HepG2 (cell line): Measurements from ENCODE around the gene GLDC. TPM values are rescaled to one million over a fixed set of nuclear protein-coding genes. Genes with fewer than 3 reads are reported as not detected.

Experiments
- ATAC-seq: fragments of 200-7000 bp; cut with Tn5 transposase; 3 replicates; pipeline ENCODE4 v1.9.1; 2020; ENCODE audit warnings: mild to moderate bottlenecking, moderate library complexity
- BruUV-seq: library from RNA; stranded (reverse); fragments of 400-500 nt; replicated peaks from 2 replicates; lab custom pipeline; 2021; lab: Mats Ljungman, UMichigan
- CTCF ChIA-PET: fragments of 300-600 bp; formaldehyde crosslinking; extraction: SDS; loops from one replicate; lab custom pipeline; 2021; ENCODE audit warnings: low total read pairs, inconsistent platforms, low intra/inter-chr PET ratio; lab: Yijun Ruan, JAX
- POLR2A ChIA-PET: fragments of 350-600 bp; sonication (Branson Sonifier 250); formaldehyde crosslinking; loops from one replicate; lab custom pipeline; 2020; ENCODE audit warnings: antibody characterized with exemption, inconsistent platforms; lab: Yijun Ruan, JAX
- DNase-seq: peaks from one replicate; pipeline ENCODE4 v3.0.0-alpha.2; 2015; ENCODE audit warnings: low spot score
- FAIRE-seq: peaks from 3 replicates; lab custom pipeline; 2011; peaks lifted over from hg19 to GRCh38; lab: Jason Lieb, UNC
- H2AFZ ChIP-seq: one replicate; pipeline ENCODE4 v1.6.1; 2011; ENCODE audit warnings: low read length, inconsistent platforms
- H3K27ac ChIP-seq: fragments of 300-600 bp; 3 replicates; pipeline ENCODE4 v1.8.0; 2011; ENCODE audit warnings: mixed run types, mild to moderate bottlenecking, mixed read lengths, low read length, inconsistent platforms; ENCODE audit not compliant: insufficient read depth; ENCODE audit errors: extremely low read length
- H3K27me3 ChIP-seq, 2 experiments: fragments of 200-600 bp in 1 of 2; 2 replicates in 1 of 2; 3 replicates in 1 of 2; pipeline versions ENCODE4 v1.6.0 to v1.8.0; 2011; ENCODE audit warnings: low read length in 2 of 2, mild to moderate bottlenecking in 2 of 2, moderate library complexity in 2 of 2, inconsistent platforms in 1 of 2; ENCODE audit not compliant: insufficient read depth in 2 of 2, control insufficient read depth in 1 of 2
- H3K36me3 ChIP-seq, 2 experiments: fragments of 200-600 bp in 1 of 2; replicated peaks in 1 of 2; 2 replicates in 1 of 2; 3 replicates in 1 of 2; pipeline versions ENCODE4 v1.5.1 to v1.8.0; 2011; ENCODE audit warnings: low read length in 2 of 2, inconsistent platforms in 1 of 2; ENCODE audit not compliant: insufficient read depth in 2 of 2, control insufficient read depth in 1 of 2
- H3K4me1 ChIP-seq: 2 replicates; pipeline ENCODE4 v1.5.1; 2012; ENCODE audit warnings: low read length, inconsistent platforms; ENCODE audit not compliant: insufficient read depth
- H3K4me2 ChIP-seq: 2 replicates; pipeline ENCODE4 v1.6.0; 2011; ENCODE audit warnings: low read depth, low read length, inconsistent platforms
- H3K4me3 ChIP-seq, 3 experiments: fragments of 200-600 bp in 1 of 3; sonication (generic), shearing (Covaris generic) in 1 of 3; replicated peaks in 1 of 3; 2 replicates each; pipeline ENCODE4 v1.5.1; 2011 to 2016; ENCODE audit warnings: low read length in 3 of 3, inconsistent platforms in 2 of 3, low read depth in 2 of 3, mild to moderate bottlenecking in 2 of 3, control low read depth in 1 of 3, mixed read lengths in 1 of 3; ENCODE audit not compliant: insufficient read depth in 1 of 3
- H3K79me2 ChIP-seq: one replicate; pipeline ENCODE4 v1.6.1; 2011; ENCODE audit warnings: low read length, inconsistent platforms; ENCODE audit not compliant: insufficient read depth
- H3K9ac ChIP-seq: 2 replicates; pipeline ENCODE4 v1.6.0; 2011; ENCODE audit warnings: mild to moderate bottlenecking, low read depth, low read length, inconsistent platforms; ENCODE audit not compliant: insufficient read depth
- H3K9me3 ChIP-seq: 2 replicates; pipeline ENCODE4 v1.5.1; 2012; ENCODE audit warnings: mild to moderate bottlenecking, low read length
- H4K20me1 ChIP-seq: 2 replicates; pipeline ENCODE4 v1.6.0; 2011; ENCODE audit warnings: inconsistent platforms, mild to moderate bottlenecking, low read length, moderate library complexity; ENCODE audit not compliant: insufficient read depth
- ELF3 ChIP-seq: IDR thresholded peaks from 2 replicates; pipeline ENCODE4 v1.6.1; 2016; ENCODE audit warnings: missing genetic modification reagents, missing compliant biosample characterization
- HMGA1 ChIP-seq: sonication (generic); formaldehyde crosslinking; conservative IDR thresholded peaks from 2 replicates; pipeline ENCODE4 v1.4.0; 2020; ENCODE audit warnings: missing genetic modification reagents
- NFE2 ChIP-seq: sonication (generic); formaldehyde crosslinking; IDR thresholded peaks from 2 replicates; pipeline ENCODE4 v1.4.0; 2020; ENCODE audit warnings: missing genetic modification reagents
- SALL2 ChIP-seq: sonication (generic); formaldehyde crosslinking; IDR thresholded peaks from 2 replicates; pipeline ENCODE4 v1.8.1; 2023; ENCODE audit warnings: mild to moderate bottlenecking, missing genetic modification reagents, inconsistent platforms
- SMC3 ChIP-seq: IDR thresholded peaks from 2 replicates; pipeline ENCODE4 v1.6.1; 2011; ENCODE audit warnings: low read length, improper control_type of control experiment
- TSC22D2 ChIP-seq: sonication (generic); formaldehyde crosslinking; IDR thresholded peaks from 2 replicates; pipeline ENCODE4 v1.5.1; 2020; ENCODE audit warnings: missing genetic modification reagents, mild to moderate bottlenecking, borderline replicate concordance
- ZFP82 ChIP-seq: sonication (generic); formaldehyde crosslinking; IDR thresholded peaks from 2 replicates; pipeline ENCODE4 v1.5.1; 2020; ENCODE audit warnings: mild to moderate bottlenecking, missing genetic modification reagents, borderline replicate concordance
- ZNF792 ChIP-seq: IDR thresholded peaks from 2 replicates; pipeline ENCODE4 v1.6.1; 2016
- whole genome bisulfite sequencing: methylation state at CpG from one replicate; pipeline ENCODE4 v1.1.6; 2017; ENCODE audit warnings: low lambda C conversion rate; 5-methylcytosine and 5-hydroxymethylcytosine counted together
- in situ Hi-C: cut with HindIII; loops from 2 replicates; pipeline ENCODE4 v1.10.0; 2017; ENCODE audit warnings: low pct_unique_long_range_greater_than_20kb; ENCODE audit not compliant: extremely low pct_ligation_motif_present
- intact Hi-C: fragments of 100-400 bp; cut with micrococcal nuclease; formaldehyde crosslinking; loops from one replicate; pipeline ENCODE4 v1.10.0; 2022; ENCODE audit not compliant: unreplicated experiment
- polyA plus RNA-seq, 8 experiments: library from polyadenylated mRNA; depleted of rRNA in 3 of 8; stranded (reverse) in 7 of 8; unstranded in 1 of 8; fragments of >200 nt; fragmentation: Illumina TruSeq in 4 of 8; extraction: Trizol in 4 of 8; gene quantifications; 2 replicates each; pipeline versions ENCODE4 v1.2.1 to v1.2.3, GENCODE V29; 2011 to 2016; ENCODE audit warnings: low read depth in 4 of 8, missing spikeins in 1 of 8, mixed read lengths in 1 of 8; ENCODE audit not compliant: insufficient read depth in 1 of 8
- total RNA-seq, 5 experiments: library from RNA; depleted of rRNA; stranded (reverse); fragments of >200 nt; fragmentation: Illumina TruSeq; extraction: Trizol; gene quantifications; 2 replicates each; pipeline ENCODE4 v1.2.3, GENCODE V29; 2016; ENCODE audit warnings: low read depth in 1 of 5
- TF ChIP-seq, protein P1 (sequence below): sonication (generic); formaldehyde crosslinking; IDR thresholded peaks from 2 replicates; pipeline ENCODE4 v1.8.1; 2023; ENCODE audit warnings: mild to moderate bottlenecking, inconsistent platforms, moderate library complexity, missing genetic modification reagents, borderline replicate concordance
- TF ChIP-seq, protein P2 (sequence below): sonication (generic); formaldehyde crosslinking; IDR thresholded peaks from 2 replicates; pipeline ENCODE4 v1.8.0; 2022; ENCODE audit warnings: mild to moderate bottlenecking, missing genetic modification reagents; ENCODE audit not compliant: insufficient replicate concordance
- TF ChIP-seq, protein P3 (sequence below), 2 experiments: sonication (generic) in 1 of 2; formaldehyde crosslinking in 1 of 2; IDR thresholded peaks; 2 replicates each; pipeline versions ENCODE4 v1.4.0 to v1.6.1; 2016 to 2020; ENCODE audit warnings: borderline replicate concordance in 1 of 2, low read depth in 1 of 2, mild to moderate bottlenecking in 1 of 2, missing genetic modification reagents in 1 of 2

Gene GLDC
- total and polyA plus RNA-seq, 2 of the 13 experiments (the other 11 are each of a cell fraction or from before 2014, with no cell fraction given): 59.3 to 115 TPM

GRCh38 chr9:6489099-6489498 lies 156.4 kb downstream of the GLDC start:
- Histone ChIP-seq H3K4me2 (no peak overlapping the region), H3K36me3 (peaks cover 12 to 36% of the 10 kb centered on the region in 2 experiments; a peak in 4 of 5 replicates), H3K4me3 (no peak overlapping the region), H3K4me1 (peaks cover 12% of the 10 kb centered on the region; the same call in 1 of the 2 replicates), H3K79me2 (peaks cover 9% of the 10 kb centered on the region), H2AFZ (no peak overlapping the region), H3K27ac (no peak overlapping the region), H4K20me1 (no peaks in the 10 kb centered on the region), H3K27me3 (no peaks in the 10 kb centered on the region), H3K9ac (no peak overlapping the region), H3K9me3 (no peaks in the 10 kb centered on the region)
- in situ Hi-C loops (no loop called here), intact Hi-C loops (loop anchor here (1.0 kb wide), 1 partner anchor 47 kb away; no protein-coding TSS in a partner anchor)
- POLR2A ChIA-PET: no interaction called here
- ATAC-seq (0 out of 3 replicates have a peak, but pooled peaks have one; percentile 22), FAIRE-seq (no peak), DNase-seq (no peak)
- BruUV-seq: no TSS peak
- TF ChIP-seq SALL2 (CRISPR knock-in tag): no peak
- TF ChIP-seq, protein P1, sequence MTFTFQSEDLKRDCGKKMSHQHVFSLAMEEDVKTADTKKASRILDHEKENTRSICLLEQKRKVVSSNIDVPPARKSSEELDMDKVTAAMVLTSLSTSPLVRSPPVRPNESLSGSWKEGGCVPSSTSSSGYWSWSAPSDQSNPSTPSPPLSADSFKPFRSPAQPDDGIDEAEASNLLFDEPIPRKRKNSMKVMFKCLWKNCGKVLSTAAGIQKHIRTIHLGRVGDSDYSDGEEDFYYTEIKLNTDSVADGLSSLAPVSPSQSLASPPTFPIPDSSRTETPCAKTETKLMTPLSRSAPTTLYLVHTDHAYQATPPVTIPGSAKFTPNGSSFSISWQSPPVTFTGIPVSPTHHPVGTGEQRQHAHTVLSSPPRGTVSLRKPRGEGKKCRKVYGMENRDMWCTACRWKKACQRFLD (CRISPR knock-in tag): no peak
- no peak for TF ChIP-seq ZNF792
- TF ChIP-seq, protein P2, sequence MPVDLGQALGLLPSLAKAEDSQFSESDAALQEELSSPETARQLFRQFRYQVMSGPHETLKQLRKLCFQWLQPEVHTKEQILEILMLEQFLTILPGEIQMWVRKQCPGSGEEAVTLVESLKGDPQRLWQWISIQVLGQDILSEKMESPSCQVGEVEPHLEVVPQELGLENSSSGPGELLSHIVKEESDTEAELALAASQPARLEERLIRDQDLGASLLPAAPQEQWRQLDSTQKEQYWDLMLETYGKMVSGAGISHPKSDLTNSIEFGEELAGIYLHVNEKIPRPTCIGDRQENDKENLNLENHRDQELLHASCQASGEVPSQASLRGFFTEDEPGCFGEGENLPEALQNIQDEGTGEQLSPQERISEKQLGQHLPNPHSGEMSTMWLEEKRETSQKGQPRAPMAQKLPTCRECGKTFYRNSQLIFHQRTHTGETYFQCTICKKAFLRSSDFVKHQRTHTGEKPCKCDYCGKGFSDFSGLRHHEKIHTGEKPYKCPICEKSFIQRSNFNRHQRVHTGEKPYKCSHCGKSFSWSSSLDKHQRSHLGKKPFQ (CRISPR knock-in tag): no peak
- WGBS: 85% methylated on average over 1 of the region's 1 CpG
- CTCF ChIA-PET: no interaction called here

GRCh38 chr9:6488395-6488794 lies 157.1 kb downstream of the GLDC start:
- BruUV-seq: no TSS peak
- over 99% methylated on average over 7 of the region's 7 CpGs for WGBS
- H3K79me2 ChIP-seq: peaks cover 9% of the 10 kb centered on the region
- peaks cover 12% of the 10 kb centered on the region; the same call in 1 of the 2 replicates for H3K4me1 ChIP-seq
- no peaks in the 10 kb centered on the region for H3K9me3 ChIP-seq
- FAIRE-seq: no peak
- in situ Hi-C loops (no loop called here), intact Hi-C loops (no loop called here)
- CTCF ChIA-PET: no interaction called here
- H3K27ac ChIP-seq: no peak overlapping the region
- no peaks in the 10 kb centered on the region for H4K20me1 ChIP-seq
- no peaks in the 10 kb centered on the region for H3K27me3 ChIP-seq
- no peak overlapping the region for H3K4me3 ChIP-seq
- H2AFZ ChIP-seq: no peak overlapping the region
- POLR2A ChIA-PET: no interaction called here
- TF ChIP-seq NFE2 (CRISPR knock-in tag): no peak
- no peak for TF ChIP-seq ELF3
- no peak for TF ChIP-seq HMGA1 (CRISPR knock-in tag)
- no peak for TF ChIP-seq ZFP82
- no peak for TF ChIP-seq TSC22D2 (CRISPR knock-in tag)
- no peak for TF ChIP-seq SMC3
- TF ChIP-seq, protein P3, sequence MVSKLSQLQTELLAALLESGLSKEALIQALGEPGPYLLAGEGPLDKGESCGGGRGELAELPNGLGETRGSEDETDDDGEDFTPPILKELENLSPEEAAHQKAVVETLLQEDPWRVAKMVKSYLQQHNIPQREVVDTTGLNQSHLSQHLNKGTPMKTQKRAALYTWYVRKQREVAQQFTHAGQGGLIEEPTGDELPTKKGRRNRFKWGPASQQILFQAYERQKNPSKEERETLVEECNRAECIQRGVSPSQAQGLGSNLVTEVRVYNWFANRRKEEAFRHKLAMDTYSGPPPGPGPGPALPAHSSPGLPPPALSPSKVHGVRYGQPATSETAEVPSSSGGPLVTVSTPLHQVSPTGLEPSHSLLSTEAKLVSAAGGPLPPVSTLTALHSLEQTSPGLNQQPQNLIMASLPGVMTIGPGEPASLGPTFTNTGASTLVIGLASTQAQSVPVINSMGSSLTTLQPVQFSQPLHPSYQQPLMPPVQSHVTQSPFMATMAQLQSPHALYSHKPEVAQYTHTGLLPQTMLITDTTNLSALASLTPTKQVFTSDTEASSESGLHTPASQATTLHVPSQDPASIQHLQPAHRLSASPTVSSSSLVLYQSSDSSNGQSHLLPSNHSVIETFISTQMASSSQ (IDR thresholded peaks at IDR 0.05; ENCODE audit: low read depth): no peak
- TF ChIP-seq, protein P3 (CRISPR knock-in tag; IDR thresholded peaks at IDR 0.05; ENCODE audit: borderline replicate concordance): no peak
- no peak for DNase-seq
- no peak overlapping the region for H3K9ac ChIP-seq
- peaks cover 12 to 32% of the 10 kb centered on the region in 2 experiments; a peak in 4 of 5 replicates for H3K36me3 ChIP-seq
- H3K4me2 ChIP-seq: no peak overlapping the region
- no peak for ATAC-seq
